Heart left ventricle (tissue), 16 donors: Measurements from ENCODE around the gene IRF2. TPM values are rescaled to one million over a fixed set of nuclear protein-coding genes. Genes with fewer than 3 reads are reported as not detected.

Experiments
- ATAC-seq, 4 donors: fragments of 200-7000 bp; cut with Tn5 transposase; one replicate each; pipeline ENCODE4 v1.9.1; 2020 to 2022; ENCODE audit warnings: moderate library complexity in 4 of 4, mild to moderate bottlenecking in 3 of 4, moderate number of reproducible peaks in 1 of 4
- DNase-seq, 5 donors: peaks; one replicate each; pipeline ENCODE4 v3.0.0-alpha.2; 2020
- H3K27ac ChIP-seq, 12 donors: fragments of 200-600 bp; sonication (generic) in 4 of 12; one replicate each; pipeline versions ENCODE4 v1.5.0 to v1.8.0; 2016 to 2022; ENCODE audit warnings: mild to moderate bottlenecking in 2 of 12
- H3K27me3 ChIP-seq, 9 donors: fragments of 200-600 bp; sonication (generic) in 2 of 9; one replicate each; pipeline versions ENCODE4 v1.5.1 to v1.8.0; 2016 to 2022; ENCODE audit warnings: mild to moderate bottlenecking in 3 of 9
- H3K36me3 ChIP-seq, 9 donors: fragments of 200-600 bp; sonication (generic) in 2 of 9; one replicate each; pipeline versions ENCODE4 v1.5.0 to v1.8.0; 2018 to 2022; ENCODE audit warnings: mild to moderate bottlenecking in 2 of 9
- H3K4me1 ChIP-seq, 12 donors: fragments of 200-600 bp; sonication (generic) in 4 of 12; one replicate each; pipeline versions ENCODE4 v1.5.0 to v1.8.0; 2016 to 2022; ENCODE audit warnings: mild to moderate bottlenecking in 3 of 12
- H3K4me3 ChIP-seq, 12 donors: fragments of 200-600 bp; sonication (generic) in 4 of 12; one replicate each; pipeline versions ENCODE4 v1.5.0 to v1.8.0; 2017 to 2022; ENCODE audit warnings: mild to moderate bottlenecking in 9 of 12, moderate library complexity in 4 of 12
- H3K9me3 ChIP-seq, 12 donors: fragments of 200-600 bp; sonication (generic) in 4 of 12; one replicate each; pipeline versions ENCODE4 v1.5.0 to v1.8.0; 2016 to 2022; ENCODE audit warnings: mild to moderate bottlenecking in 1 of 12
- POLR2A ChIP-seq, 2 donors: fragments of 450-650 bp; IDR thresholded peaks; one replicate each; pipeline ENCODE4 v1.6.1; 2017; ENCODE audit warnings: antibody characterized with exemption in 2 of 2, mild to moderate bottlenecking in 2 of 2, moderate library complexity in 2 of 2
- WGBS, 4 donors: extraction: QIAGEN DNeasy Blood & Tissue Kit in 2 of 4; methylation state at CpG; one replicate each; pipeline versions ENCODE4 v1.1.5 to v1.1.7; 2013 to 2018; 5-methylcytosine and 5-hydroxymethylcytosine counted together
- intact Hi-C, 10 donors: fragments of 100-400 bp; cut with DNase I; formaldehyde crosslinking; loops; one replicate each; pipeline versions ENCODE4 v1.11.1 to v1.14.2; 2022
- polyA plus RNA-seq, 2 donors: library from polyadenylated mRNA; stranded (reverse); fragments of 200-250 nt; gene quantifications; one replicate each; pipeline ENCODE4 v1.2.3, GENCODE V29; 2013
- total RNA-seq, 9 donors: library from RNA; depleted of rRNA in 2 of 9; stranded (reverse); fragments of >200 nt in 2 of 9; fragmentation: NEBNext Ultra II Directional in 3 of 9; extraction: Animal tissue kit (Norgen Biotek cat#: 25700) in 3 of 9; gene quantifications; one replicate each; pipeline versions ENCODE4 v1.1.0 to v1.2.4, GENCODE V29; 2016 to 2023
- TF ChIP-seq, protein P1 (sequence below), 12 donors: fragments of 200-600 bp; sonication (generic) in 4 of 12; IDR thresholded peaks; one replicate each; pipeline versions ENCODE4 v1.5.0 to v1.8.0; 2018 to 2022; ENCODE audit warnings: antibody characterized with exemption in 12 of 12, mild to moderate bottlenecking in 5 of 12
- donor health status: ischemic (EF 13 %, LVEDD 7.1; RV severe dilation, severe dysfunction).
- donor health status: healthy with polysubstance abuse.
- donor health status: DM: no; HTN: yes; CAD: no.
- donor health status: DM: no; HTN: no; CAD: no.
- donor health status: ischemic (EF 25% LVEDD 6.9; RV normal size, moderate dysfunction).
- donor health status: ischemic (EF 25% LVEDD 5.7; RV mildly dilated, moderate dysfunction).
- donor health status: healthy.
- donor health status: DM: yes; HTN: yes; CAD: no.
- donor health status: ischemic (EF 35%, LVEDD 5.7; RV mildly dilated, moderate dysfunction).
- donor health status: nonischemic (EF 11% LVEDD 7.7; RV severe dilation, severe dysfunction).
- donor health status: DM: yes; HTN: yes; CAD: no.
- donor health status: PGD.
- donor health status: ischemic (EF 29% LVEDD 5.4; RV normal size, mild dysfunction).
- donor health status: nonischemic (EF 23%, LVEDD 6.1; RV moderate dilation, normal function).

Gene IRF2
- total and polyA plus RNA-seq, 11 donors = 11.5 to 47.2 (median 26.0) TPM

DNA sequence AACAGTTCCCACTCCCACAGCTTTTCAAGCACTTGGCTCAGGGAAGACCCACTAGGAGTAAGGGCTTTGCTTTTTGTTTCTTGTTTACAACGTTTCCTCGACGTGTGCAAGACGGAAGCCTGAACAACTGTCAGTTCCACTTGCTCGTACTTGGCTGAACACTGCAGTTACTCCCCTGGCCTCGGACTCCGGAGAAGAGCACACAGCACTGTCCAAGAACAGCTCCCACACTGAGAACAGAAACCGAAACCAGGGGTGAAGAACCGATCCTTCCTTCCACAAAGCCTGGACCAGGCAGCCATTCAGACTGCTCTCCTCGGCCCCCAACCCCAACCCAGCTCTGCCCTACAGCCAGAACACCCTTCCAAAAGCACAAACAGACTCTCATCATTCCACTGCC lies 25.5 kb downstream of the IRF2 start:
- TF ChIP-seq POLR2A (IDR thresholded peaks at IDR 0.05) = no peak
- TF ChIP-seq, protein P1, sequence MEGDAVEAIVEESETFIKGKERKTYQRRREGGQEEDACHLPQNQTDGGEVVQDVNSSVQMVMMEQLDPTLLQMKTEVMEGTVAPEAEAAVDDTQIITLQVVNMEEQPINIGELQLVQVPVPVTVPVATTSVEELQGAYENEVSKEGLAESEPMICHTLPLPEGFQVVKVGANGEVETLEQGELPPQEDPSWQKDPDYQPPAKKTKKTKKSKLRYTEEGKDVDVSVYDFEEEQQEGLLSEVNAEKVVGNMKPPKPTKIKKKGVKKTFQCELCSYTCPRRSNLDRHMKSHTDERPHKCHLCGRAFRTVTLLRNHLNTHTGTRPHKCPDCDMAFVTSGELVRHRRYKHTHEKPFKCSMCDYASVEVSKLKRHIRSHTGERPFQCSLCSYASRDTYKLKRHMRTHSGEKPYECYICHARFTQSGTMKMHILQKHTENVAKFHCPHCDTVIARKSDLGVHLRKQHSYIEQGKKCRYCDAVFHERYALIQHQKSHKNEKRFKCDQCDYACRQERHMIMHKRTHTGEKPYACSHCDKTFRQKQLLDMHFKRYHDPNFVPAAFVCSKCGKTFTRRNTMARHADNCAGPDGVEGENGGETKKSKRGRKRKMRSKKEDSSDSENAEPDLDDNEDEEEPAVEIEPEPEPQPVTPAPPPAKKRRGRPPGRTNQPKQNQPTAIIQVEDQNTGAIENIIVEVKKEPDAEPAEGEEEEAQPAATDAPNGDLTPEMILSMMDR (IDR thresholded peaks at IDR 0.05) = no peak
- Histone ChIP-seq H3K9me3 (no peaks in the 10 kb centered on the region), H3K4me1 (peaks cover 20 to 98% (median 90%) of the 10 kb centered on the region in 12 donors), H3K27ac (peak overlapping the region; percentile 59 to 89 (median 84)), H3K27me3 (no peaks in the 10 kb centered on the region), H3K36me3 (peaks cover 0 to 13% (median 4%) of the 10 kb centered on the region in 9 donors), H3K4me3 (peak overlapping the region in 11 of 12 donors; percentile 16 to 60 (median 47))
- peak; percentile 86 to 94 (median 89) for ATAC-seq
- DNase-seq = peak in 4 of 5 donors; percentile 59 to 77 (median 69)
- intact Hi-C loops = no loop called here
- WGBS, 4 donors = 3 to 13% (median 7%) methylated on average over 8 to 10 of the region's 10 CpGs

DNA sequence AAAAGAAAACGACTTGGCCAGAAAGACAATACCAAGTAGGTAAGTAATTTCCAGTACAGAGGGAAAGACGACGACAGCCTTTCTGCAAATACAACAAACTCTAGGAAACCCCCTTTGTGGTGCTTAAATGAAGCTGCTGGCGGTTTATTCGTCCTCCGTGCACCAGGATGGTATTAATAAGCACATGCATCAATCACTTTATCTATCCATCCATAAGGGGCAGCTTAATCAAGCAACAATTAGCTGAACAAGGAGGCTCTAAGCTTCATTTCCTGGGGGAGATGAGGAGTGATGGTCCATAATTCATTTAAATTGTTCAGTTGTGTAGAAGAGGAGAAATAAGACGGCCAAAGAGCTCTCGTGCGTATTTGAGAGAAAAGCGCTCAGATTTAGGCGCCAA lies 26.2 kb downstream of the IRF2 start:
- Histone ChIP-seq H3K27me3 (no peaks in the 10 kb centered on the region), H3K4me1 (peaks cover 20 to 97% (median 88%) of the 10 kb centered on the region in 12 donors), H3K4me3 (peak overlapping the region in 10 of 12 donors; percentile 16 to 60 (median 47)), H3K36me3 (peaks cover 0 to 13% (median 4%) of the 10 kb centered on the region in 9 donors), H3K9me3 (no peaks in the 10 kb centered on the region), H3K27ac (peak overlapping the region in 11 of 12 donors; percentile 73 to 89 (median 84))
- DNase-seq (no peak), ATAC-seq (no peak)
- intact Hi-C loops = no loop called here
- no peak for TF ChIP-seq POLR2A (IDR thresholded peaks at IDR 0.05)
- TF ChIP-seq, protein P1 (IDR thresholded peaks at IDR 0.05) = no peak
- WGBS, 4 donors = 45 to 64% (median 59%) methylated on average over 11 of the region's 11 CpGs

DNA sequence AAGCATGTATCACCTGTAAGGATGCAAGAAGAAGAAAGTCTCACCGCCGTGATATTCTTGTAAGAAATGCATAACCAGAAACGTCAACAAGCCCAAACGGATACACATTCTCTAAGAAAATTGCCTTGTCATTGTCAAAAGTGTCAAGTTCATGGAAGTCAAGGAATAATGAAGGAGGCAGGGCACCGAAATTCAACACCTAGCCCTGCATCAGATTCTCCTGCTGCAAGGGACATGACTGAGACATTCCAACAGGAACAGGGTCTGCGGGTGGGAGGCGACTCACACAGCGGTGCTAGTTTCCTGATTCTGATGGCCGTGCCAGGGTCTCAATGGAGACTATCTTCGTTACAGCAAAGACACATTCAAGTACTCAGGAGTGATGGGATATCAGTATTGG lies 26.7 kb downstream of the IRF2 start:
- intact Hi-C loops = no loop called here
- WGBS, 4 donors = 52 to 69% (median 57%) methylated on average over 10 of the region's 10 CpGs
- DNase-seq (no peak), ATAC-seq (no peak)
- Histone ChIP-seq H3K4me3 (peak overlapping the region in 3 of 12 donors; percentile 51 to 57 (median 52)), H3K27me3 (no peaks in the 10 kb centered on the region), H3K4me1 (peaks cover 20 to 97% (median 83%) of the 10 kb centered on the region in 12 donors), H3K9me3 (no peaks in the 10 kb centered on the region), H3K36me3 (peaks cover 0 to 13% (median 4%) of the 10 kb centered on the region in 9 donors), H3K27ac (peak overlapping the region in 11 of 12 donors; percentile 46 to 89 (median 83))
- TF ChIP-seq, protein P1 (IDR thresholded peaks at IDR 0.05) = no peak
- TF ChIP-seq POLR2A (IDR thresholded peaks at IDR 0.05) = no peak

DNA sequence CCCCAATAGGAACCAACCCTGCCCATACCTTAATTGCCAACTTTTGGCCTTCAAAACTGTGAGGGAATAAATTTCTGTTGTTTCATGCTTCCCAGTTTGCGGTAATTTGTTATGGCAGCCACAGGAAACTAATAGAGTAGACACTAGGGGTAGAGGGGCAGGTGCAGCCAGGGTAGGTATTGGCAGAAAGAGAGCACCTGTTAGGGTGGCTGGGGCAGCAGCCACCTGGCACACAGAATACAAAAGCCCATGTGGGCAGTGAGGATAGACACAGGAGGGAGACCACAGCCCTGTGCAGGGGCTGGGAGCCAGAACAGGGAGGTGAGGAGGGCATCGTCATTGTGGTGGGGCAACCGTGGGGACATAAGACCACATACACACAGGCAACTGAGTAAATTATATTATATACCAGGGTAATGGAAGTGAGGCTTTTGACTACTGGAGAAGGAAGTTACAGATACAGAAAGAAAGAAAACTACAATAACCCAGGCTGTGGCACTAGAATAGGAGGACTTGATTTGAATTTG lies 28.2 kb downstream of the IRF2 start:
- TF ChIP-seq POLR2A (IDR thresholded peaks at IDR 0.05) = no peak
- TF ChIP-seq, protein P1 (IDR thresholded peaks at IDR 0.05) = no peak
- H3K36me3 ChIP-seq = peaks cover 0 to 6% (median 0%) of the 10 kb centered on the region in 9 donors
- intact Hi-C loops = no loop called here
- DNase-seq (no peak), ATAC-seq (no peak)
- H3K4me1 ChIP-seq = peaks cover 13 to 97% (median 83%) of the 10 kb centered on the region in 12 donors
- 86 to 92% (median 91%) methylated on average over 3 of the region's 3 CpGs for WGBS, 4 donors
- no peaks in the 10 kb centered on the region for H3K9me3 ChIP-seq
- no peaks in the 10 kb centered on the region for H3K27me3 ChIP-seq
- H3K4me3 ChIP-seq = no peak overlapping the region
- H3K27ac ChIP-seq = peak overlapping the region in 1 of 12 donors; percentile 3
